Endodermal cell (in vitro differentiated cells): ENCODE results near the gene CNDP2. TPM values are rescaled to one million over a fixed set of nuclear protein-coding genes. Genes with fewer than 3 reads are reported as not detected.

Experiments
- DNase-seq: peaks from one replicate; pipeline ENCODE4 v3.0.0-alpha.2; 2017
- H3K27ac ChIP-seq: 2 replicates; pipeline ENCODE4 v1.5.1; 2013; ENCODE audit warnings: mild to moderate bottlenecking, low read depth, low read length, moderate library complexity
- H3K27me3 ChIP-seq: 2 replicates; pipeline ENCODE4 v1.6.1; 2013; ENCODE audit warnings: mild to moderate bottlenecking, low read length, moderate library complexity; ENCODE audit not compliant: insufficient read depth, control insufficient read depth, poor library complexity, severe bottlenecking
- H3K36me3 ChIP-seq: 2 replicates; pipeline ENCODE4 v1.7.0; 2013; ENCODE audit warnings: mild to moderate bottlenecking, low read length, moderate library complexity; ENCODE audit not compliant: control insufficient read depth, insufficient read depth
- H3K4me1 ChIP-seq: one replicate; pipeline ENCODE4 v1.7.0; 2013; ENCODE audit warnings: low read length; ENCODE audit not compliant: control insufficient read depth, insufficient read depth
- H3K4me3 ChIP-seq: 2 replicates; pipeline ENCODE4 v1.5.1; 2013; ENCODE audit warnings: mild to moderate bottlenecking, low read length, moderate library complexity
- H3K9ac ChIP-seq: 2 replicates; pipeline ENCODE4 v1.6.1; 2013; ENCODE audit warnings: mild to moderate bottlenecking, low read length, moderate library complexity; ENCODE audit not compliant: poor library complexity, severe bottlenecking; ENCODE audit errors: extremely low read depth
- H3K9me3 ChIP-seq: 2 replicates; pipeline ENCODE4 v1.6.1; 2013; ENCODE audit warnings: mild to moderate bottlenecking, low read length, moderate library complexity; ENCODE audit not compliant: control insufficient read depth
- H3K27ac Mint-ChIP-seq: 2 replicates; pipeline ENCODE4 v1.8.0; 2020; ENCODE audit warnings: mixed read lengths
- H3K27me3 Mint-ChIP-seq: 2 replicates; pipeline ENCODE4 v1.8.0; 2021; ENCODE audit warnings: mild to moderate bottlenecking, mixed read lengths; ENCODE audit not compliant: insufficient read depth
- H3K36me3 Mint-ChIP-seq: 2 replicates; pipeline ENCODE4 v1.8.0; 2020; ENCODE audit warnings: low read depth, mixed read lengths
- H3K4me1 Mint-ChIP-seq: 2 replicates; pipeline ENCODE4 v1.8.0; 2020; ENCODE audit warnings: mixed read lengths
- H3K4me3 Mint-ChIP-seq: 2 replicates; pipeline ENCODE4 v1.8.0; 2020; ENCODE audit warnings: mild to moderate bottlenecking, moderate library complexity, mixed read lengths
- H3K9me3 Mint-ChIP-seq: 2 replicates; pipeline ENCODE4 v1.8.0; 2020; ENCODE audit warnings: mild to moderate bottlenecking, mixed read lengths
- CTCF ChIP-seq: fragments of 200-600 bp; sonication (generic); conservative IDR thresholded peaks from 2 replicates; pipeline ENCODE4 v1.5.0; 2021; ENCODE audit warnings: antibody characterized with exemption, mild to moderate bottlenecking
- WGBS, 2 experiments: methylation state at CpG; one replicate each; pipeline versions ENCODE4 v1.1.5 to v1.1.7; 2013; ENCODE audit warnings: missing lambda C conversion rate in 2 of 2, mixed read lengths in 1 of 2; ENCODE audit not compliant: insufficient coverage in 1 of 2, insufficient read length in 1 of 2; 5-methylcytosine and 5-hydroxymethylcytosine counted together
- total RNA-seq, 2 donors: library from RNA; stranded (reverse); fragmentation: NEBNext Ultra II Directional in 1 of 2; extraction: Animal tissue kit (Norgen Biotek cat#: 25700) in 1 of 2; gene quantifications; 2 replicates in 1 of 2; 3 replicates in 1 of 2; pipeline ENCODE4 v1.2.1, GENCODE V29; 2021

CNDP2 gene
- total RNA-seq, 2 donors from 2014 or later: 385 to 416 TPM

DNA sequence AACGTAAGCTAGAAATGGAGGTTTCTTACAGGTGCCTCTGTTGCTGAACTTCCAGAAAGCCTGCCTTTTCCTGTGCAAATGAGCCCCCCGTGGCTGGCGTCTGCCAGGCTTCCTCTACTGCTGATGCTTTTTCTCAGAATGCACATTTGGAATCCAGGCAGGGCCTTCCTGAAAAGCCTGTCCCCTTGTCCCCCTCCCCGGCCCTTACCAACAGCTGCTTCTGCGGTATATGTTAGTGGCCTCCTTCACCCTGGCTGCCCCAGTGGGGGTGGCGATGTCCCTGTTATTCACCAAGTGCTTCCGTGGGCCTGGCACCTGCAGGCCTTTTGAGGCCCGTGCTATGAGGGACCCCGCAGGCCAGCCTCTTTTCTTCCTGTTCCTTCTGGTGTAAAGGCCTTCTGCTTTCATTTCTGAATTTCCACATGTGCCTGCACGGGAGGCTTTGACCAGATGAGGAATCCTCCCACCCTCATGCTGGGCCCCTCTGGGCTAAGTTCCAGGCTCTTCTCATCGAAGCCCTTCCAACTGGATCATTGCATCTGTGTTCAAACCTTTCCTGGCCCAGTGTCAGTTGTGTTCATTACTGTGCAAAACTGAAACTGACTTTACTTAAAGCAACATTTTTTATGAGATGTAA is 10.4 kb downstream of the CNDP2 start:
- H3K27ac Mint-ChIP-seq: peak overlapping the region; percentile 92
- peaks cover 77% of the 10 kb centered on the region for H3K36me3 ChIP-seq
- WGBS, 2 experiments: 86 to 91% methylated on average over 8 to 11 of the region's 11 CpGs
- H3K9me3 ChIP-seq: no peaks in the 10 kb centered on the region
- H3K9me3 Mint-ChIP-seq: no peaks in the 10 kb centered on the region
- TF ChIP-seq CTCF: no peak
- H3K4me1 ChIP-seq: peaks cover 29% of the 10 kb centered on the region
- no peaks in the 10 kb centered on the region for H3K27me3 Mint-ChIP-seq
- peaks cover 71% of the 10 kb centered on the region for H3K36me3 Mint-ChIP-seq
- no peak overlapping the region for H3K27ac ChIP-seq
- no peaks in the 10 kb centered on the region for H3K27me3 ChIP-seq
- DNase-seq: peak; percentile 53
- no peak overlapping the region for H3K9ac ChIP-seq
- peak overlapping the region; percentile 37 for H3K4me3 Mint-ChIP-seq
- no peak overlapping the region for H3K4me3 ChIP-seq
- peaks cover 39% of the 10 kb centered on the region for H3K4me1 Mint-ChIP-seq

DNA sequence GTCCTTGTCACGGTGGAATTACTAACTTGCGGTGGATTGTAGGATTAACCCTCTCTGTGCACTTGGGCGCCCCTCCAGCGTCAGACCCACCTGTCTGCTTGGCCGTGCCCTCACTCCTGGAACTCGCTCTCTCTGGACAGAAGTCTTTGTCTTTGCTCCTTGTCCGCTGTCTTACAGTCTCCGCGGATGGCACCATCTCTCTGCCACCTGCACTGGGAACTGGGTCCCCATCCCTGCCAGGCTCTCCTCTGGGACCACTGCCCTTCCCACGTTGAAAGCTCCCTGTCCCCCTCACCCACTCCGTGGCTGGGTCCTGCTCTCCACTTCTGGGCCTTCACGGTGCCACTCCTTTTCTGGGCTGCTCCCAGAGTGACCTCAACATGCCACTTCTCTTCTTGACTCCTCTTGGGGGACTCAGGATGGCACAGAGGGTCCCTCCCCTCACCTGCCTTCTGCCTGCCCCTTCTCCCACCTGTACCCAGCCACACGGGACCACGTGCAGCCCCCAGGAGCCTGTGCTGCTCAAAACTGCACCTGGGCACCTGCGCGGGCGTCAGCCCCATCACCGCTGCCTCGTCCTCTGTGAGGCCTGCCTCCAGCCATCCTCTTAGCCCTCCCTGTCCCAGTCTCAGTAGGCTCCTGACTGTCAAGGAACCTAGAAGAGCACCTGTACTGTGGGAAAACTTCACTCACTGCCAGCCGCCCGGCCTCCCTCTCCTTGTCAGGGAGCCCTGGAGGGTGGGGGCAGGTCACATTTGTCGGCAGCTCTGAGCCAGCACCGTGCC is 11.1 kb downstream of the CNDP2 start:
- no peak for TF ChIP-seq CTCF
- H3K4me3 Mint-ChIP-seq: peak overlapping the region; percentile 37
- H3K27ac ChIP-seq: peak overlapping the region; percentile 32
- no peaks in the 10 kb centered on the region for H3K9me3 Mint-ChIP-seq
- no peaks in the 10 kb centered on the region for H3K27me3 ChIP-seq
- peaks cover 39% of the 10 kb centered on the region for H3K4me1 Mint-ChIP-seq
- H3K4me1 ChIP-seq: peaks cover 29% of the 10 kb centered on the region
- peaks cover 78% of the 10 kb centered on the region for H3K36me3 ChIP-seq
- H3K36me3 Mint-ChIP-seq: peaks cover 72% of the 10 kb centered on the region
- no peak overlapping the region for H3K4me3 ChIP-seq
- DNase-seq: peak; percentile 50
- 89 to 93% methylated on average over 13 to 23 of the region's 23 CpGs for WGBS, 2 experiments
- no peaks in the 10 kb centered on the region for H3K27me3 Mint-ChIP-seq
- H3K9ac ChIP-seq: no peak overlapping the region
- peak overlapping the region; percentile 92 for H3K27ac Mint-ChIP-seq
- H3K9me3 ChIP-seq: no peaks in the 10 kb centered on the region

GRCh38 chr18:74507927-74508326 is 11.8 kb downstream of the CNDP2 start:
- Mint-ChIP-seq H3K27ac (peak overlapping the region; percentile 92), H3K4me3 (peak overlapping the region; percentile 37), H3K36me3 (peaks cover 72% of the 10 kb centered on the region), H3K4me1 (peaks cover 39% of the 10 kb centered on the region), H3K9me3 (no peaks in the 10 kb centered on the region), H3K27me3 (no peaks in the 10 kb centered on the region)
- Histone ChIP-seq H3K4me1 (peaks cover 29% of the 10 kb centered on the region), H3K4me3 (no peak overlapping the region), H3K27me3 (no peaks in the 10 kb centered on the region), H3K9me3 (no peaks in the 10 kb centered on the region), H3K9ac (no peak overlapping the region), H3K36me3 (peaks cover 78% of the 10 kb centered on the region), H3K27ac (no peak overlapping the region)
- peak; percentile 13 for TF ChIP-seq CTCF
- WGBS, 2 experiments: 54 to 70% methylated on average over 6 to 14 of the region's 14 CpGs
- DNase-seq: peak; percentile 82
